Activated CD4-positive, alpha-beta memory T cell treated with anti-CD3 and anti-CD28 coated beads for 36 hours (primary cell): ENCODE results near the gene CELF2. TPM values are rescaled to one million over a fixed set of nuclear protein-coding genes. Genes with fewer than 3 reads are reported as not detected.

Experiments
- CTCF ChIA-PET: fragments of 350-600 bp; sonication (Branson Sonifier 250); formaldehyde crosslinking; loops from one replicate; lab custom pipeline; 2021; ENCODE audit warnings: antibody characterized with exemption, inconsistent platforms; lab: Charles Lee
- POLR2A ChIA-PET: fragments of 350-600 bp; sonication (Branson Sonifier 250); formaldehyde crosslinking; loops from one replicate; lab custom pipeline; 2021; ENCODE audit warnings: antibody characterized with exemption; lab: Charles Lee
- DNase-seq: peaks from one replicate; pipeline ENCODE4 v3.0.0-alpha.2; 2020
- H3K27ac Mint-ChIP-seq: one replicate; pipeline ENCODE4 v1.8.0; 2021; ENCODE audit warnings: mixed read lengths
- H3K27me3 Mint-ChIP-seq: one replicate; pipeline ENCODE4 v1.8.0; 2021; ENCODE audit warnings: mixed read lengths
- H3K36me3 Mint-ChIP-seq: one replicate; pipeline ENCODE4 v1.8.0; 2021; ENCODE audit warnings: mixed read lengths
- H3K4me1 Mint-ChIP-seq: one replicate; pipeline ENCODE4 v1.8.0; 2021; ENCODE audit warnings: low read depth, mixed read lengths
- H3K4me3 Mint-ChIP-seq: one replicate; pipeline ENCODE4 v1.8.0; 2021; ENCODE audit warnings: mild to moderate bottlenecking, mixed read lengths
- H3K9me3 Mint-ChIP-seq: one replicate; pipeline ENCODE4 v1.8.0; 2021; ENCODE audit warnings: mixed read lengths
- intact Hi-C: fragments of 100-400 bp; cut with micrococcal nuclease; formaldehyde crosslinking; loops from one replicate; pipeline ENCODE4 v1.15.1; 2023
- total RNA-seq, 2 experiments: library from RNA; stranded (reverse); gene quantifications; one replicate each; pipeline ENCODE4 v1.2.3, GENCODE V29; 2021

Gene CELF2
- total RNA-seq, 2 experiments from 2014 or later: 109 to 113 TPM

DNA sequence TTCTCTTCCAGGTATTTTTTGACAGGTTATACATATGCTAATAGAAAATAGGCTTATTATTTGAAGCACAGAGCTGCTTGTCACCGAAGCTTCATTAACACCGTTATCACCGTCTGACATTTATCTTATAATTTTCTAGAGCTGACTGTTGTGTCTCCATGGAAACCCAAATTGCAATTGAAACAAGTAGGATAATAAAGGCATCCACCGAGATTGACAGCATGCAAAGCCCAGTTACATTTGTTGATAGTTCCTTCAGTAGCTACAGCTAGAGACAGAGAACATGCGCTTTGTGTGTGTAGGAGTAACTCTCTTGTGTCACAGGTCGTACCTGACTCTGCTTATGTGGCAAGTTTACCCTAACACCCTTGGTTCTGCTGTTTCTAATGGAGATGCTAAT lies 135.6 kb downstream of the CELF2 start:
- ChIA-PET POLR2A (interaction anchor here (4.2 kb wide), 1 partner anchor 11 kb away, joined by 30 read pairs; no protein-coding TSS in a partner anchor), CTCF (interaction anchor here (0.9 to 8.5 kb wide), 3 partner anchors 11 to 41 kb away, joined by 5 to 96 read pairs (median 6); no protein-coding TSS in a partner anchor)
- H3K36me3 Mint-ChIP-seq: no peaks in the 10 kb centered on the region
- no peaks in the 10 kb centered on the region for H3K27me3 Mint-ChIP-seq
- no peak overlapping the region for H3K27ac Mint-ChIP-seq
- peaks cover 86% of the 10 kb centered on the region for H3K4me1 Mint-ChIP-seq
- DNase-seq: no peak
- H3K9me3 Mint-ChIP-seq: no peaks in the 10 kb centered on the region
- no peak overlapping the region for H3K4me3 Mint-ChIP-seq
- intact Hi-C loops: no loop called here

DNA sequence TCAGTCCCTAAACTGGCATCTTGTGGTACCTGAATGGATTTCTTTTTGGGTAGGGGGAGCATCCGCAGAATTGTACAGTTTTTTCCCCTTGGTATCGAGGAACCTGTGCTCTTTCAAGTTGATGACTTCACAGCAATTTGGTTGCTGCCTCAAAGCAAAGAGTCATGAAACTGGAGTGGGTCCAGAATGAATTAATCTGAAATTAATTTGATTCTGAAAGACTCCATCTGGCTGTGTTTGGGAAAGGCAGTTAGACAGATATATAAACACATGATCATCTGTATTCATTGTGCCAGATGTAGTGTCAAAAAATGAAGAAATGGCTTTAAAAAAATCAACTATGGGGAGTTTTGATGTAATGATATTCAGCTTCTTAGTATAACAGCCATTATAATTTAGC lies 136.1 kb downstream of the CELF2 start:
- H3K36me3 Mint-ChIP-seq: no peaks in the 10 kb centered on the region
- intact Hi-C loops: loop anchor here (1.0 kb wide), 1 partner anchor 10 kb away; no protein-coding TSS in a partner anchor
- DNase-seq: no peak
- no peak overlapping the region for H3K27ac Mint-ChIP-seq
- H3K4me3 Mint-ChIP-seq: no peak overlapping the region
- ChIA-PET POLR2A (interaction anchor here (4.2 kb wide), 1 partner anchor 11 kb away, joined by 30 read pairs; no protein-coding TSS in a partner anchor), CTCF (interaction anchor here (1.4 to 8.5 kb wide), 2 partner anchors 11 to 40 kb away, joined by 6 to 96 read pairs; no protein-coding TSS in a partner anchor)
- H3K9me3 Mint-ChIP-seq: no peaks in the 10 kb centered on the region
- H3K4me1 Mint-ChIP-seq: peaks cover 84% of the 10 kb centered on the region
- H3K27me3 Mint-ChIP-seq: no peaks in the 10 kb centered on the region

DNA sequence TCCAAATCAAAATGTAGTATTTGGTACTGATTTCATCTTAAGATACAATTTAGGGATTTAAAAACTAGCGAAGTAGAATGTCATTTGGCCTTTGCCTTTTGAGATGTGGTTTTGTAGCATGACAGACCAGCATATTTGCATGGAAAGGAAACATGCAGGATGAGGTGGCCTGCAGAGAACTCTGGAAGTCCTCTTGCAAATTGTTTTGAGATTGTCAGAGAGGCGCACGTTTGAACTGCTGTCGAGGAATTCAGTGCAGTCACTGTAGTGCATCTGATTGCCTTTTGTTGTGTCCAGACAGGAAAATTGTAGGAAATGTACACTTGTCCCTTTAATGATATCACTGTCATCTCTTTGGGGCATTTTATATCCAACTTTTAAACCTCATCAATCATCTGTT lies 136.7 kb downstream of the CELF2 start:
- H3K27me3 Mint-ChIP-seq: no peaks in the 10 kb centered on the region
- CTCF ChIA-PET: no interaction called here
- intact Hi-C loops: loop anchor here (1.0 kb wide), 1 partner anchor 9 kb away; no protein-coding TSS in a partner anchor
- no peaks in the 10 kb centered on the region for H3K36me3 Mint-ChIP-seq
- peak overlapping the region; percentile 23 for H3K4me3 Mint-ChIP-seq
- DNase-seq: no peak
- no peaks in the 10 kb centered on the region for H3K9me3 Mint-ChIP-seq
- POLR2A ChIA-PET: interaction anchor here (4.2 kb wide), 1 partner anchor 10 kb away, joined by 30 read pairs; no protein-coding TSS in a partner anchor
- peaks cover 81% of the 10 kb centered on the region for H3K4me1 Mint-ChIP-seq
- peak overlapping the region; percentile 34 for H3K27ac Mint-ChIP-seq

- intact Hi-C loops: loop anchor here (1.0 kb wide), 1 partner anchor 8 kb away; no protein-coding TSS in a partner anchor
- CTCF ChIA-PET: no interaction called here
- POLR2A ChIA-PET: interaction anchor here (4.2 kb wide), 1 partner anchor 10 kb away, joined by 30 read pairs; no protein-coding TSS in a partner anchor
Measured at GRCh38 chr10:11154849-11155498, 137.3 kb downstream of the CELF2 start.

DNA sequence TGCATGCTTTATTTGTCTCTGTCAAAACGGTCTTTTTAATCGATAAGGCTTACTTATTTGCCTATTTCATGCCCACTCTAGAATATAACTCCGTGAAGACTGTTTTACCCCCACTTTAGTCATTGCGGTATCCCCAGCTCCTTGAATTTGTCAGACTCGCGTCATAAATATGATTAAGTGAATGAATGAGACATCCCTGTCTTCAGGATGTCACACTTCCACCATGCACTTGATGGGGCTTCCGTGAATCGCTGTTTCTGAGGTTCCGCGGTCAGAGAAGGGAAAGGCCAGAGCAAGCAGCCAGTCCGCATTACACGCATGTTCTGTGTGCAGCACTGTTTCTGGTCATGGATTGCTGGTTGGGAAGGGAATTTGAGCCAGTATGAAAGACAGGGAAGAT lies 138.8 kb downstream of the CELF2 start:
- peak overlapping the region; percentile 14 for H3K27ac Mint-ChIP-seq
- no peaks in the 10 kb centered on the region for H3K36me3 Mint-ChIP-seq
- DNase-seq: peak; percentile 49
- H3K9me3 Mint-ChIP-seq: no peaks in the 10 kb centered on the region
- ChIA-PET POLR2A (interaction anchor here (1.0 kb wide), 1 partner anchor 11 kb away, joined by 3 read pairs; no protein-coding TSS in a partner anchor), CTCF (no interaction called here)
- intact Hi-C loops: no loop called here
- no peaks in the 10 kb centered on the region for H3K27me3 Mint-ChIP-seq
- peaks cover 78% of the 10 kb centered on the region for H3K4me1 Mint-ChIP-seq
- no peak overlapping the region for H3K4me3 Mint-ChIP-seq

More at GRCh38 chr10:11154849-11155498, 137.3 kb downstream of the CELF2 start:
- no peaks in the 10 kb centered on the region for H3K9me3 Mint-ChIP-seq
- no peaks in the 10 kb centered on the region for H3K27me3 Mint-ChIP-seq
- peaks cover 83% of the 10 kb centered on the region for H3K4me1 Mint-ChIP-seq
- peak overlapping the region; percentile 34 for H3K27ac Mint-ChIP-seq
- peak overlapping the region; percentile 23 for H3K4me3 Mint-ChIP-seq
- no peak for DNase-seq
- no peaks in the 10 kb centered on the region for H3K36me3 Mint-ChIP-seq

DNA sequence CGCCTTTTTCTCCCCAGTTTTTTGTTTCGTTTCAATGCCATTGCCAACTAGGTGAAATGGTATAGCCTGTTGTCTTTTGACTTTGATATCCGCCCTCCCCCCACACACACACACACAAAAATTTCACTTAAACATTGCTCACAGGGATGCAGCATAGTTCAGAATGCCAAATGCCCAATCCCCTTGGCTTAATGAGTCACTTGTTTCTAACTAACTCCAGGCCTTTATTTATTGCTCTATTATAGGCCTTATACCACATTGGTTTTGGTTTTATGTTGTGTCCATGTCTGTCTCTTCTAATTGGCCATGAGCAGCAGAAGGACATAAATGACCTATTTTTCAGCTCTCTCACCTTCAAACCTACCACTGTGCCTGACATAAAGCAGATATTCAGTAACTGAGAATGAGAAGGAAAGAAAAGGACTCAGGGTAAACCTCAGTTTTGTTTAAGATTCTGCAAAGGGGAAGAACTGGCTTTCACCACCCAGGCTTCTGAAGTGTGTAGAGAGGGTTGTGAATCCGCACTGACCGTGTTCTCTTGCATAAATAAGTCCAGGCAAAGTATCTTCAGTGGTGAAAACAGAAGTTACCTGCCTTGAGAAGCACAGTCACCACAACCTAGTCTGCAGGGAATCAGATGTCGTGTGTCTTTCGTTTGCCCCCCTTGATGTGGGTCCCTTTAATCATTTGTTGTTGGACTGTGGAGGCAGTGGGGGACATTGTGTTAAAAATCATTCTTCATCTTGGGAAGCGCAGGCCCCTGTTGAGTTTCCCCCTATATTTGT lies 139.8 kb downstream of the CELF2 start:
- no peak overlapping the region for H3K4me3 Mint-ChIP-seq
- intact Hi-C loops: no loop called here
- ChIA-PET POLR2A (interaction anchor here (0.9 kb wide), 1 partner anchor 12 kb away, joined by 3 read pairs; no protein-coding TSS in a partner anchor), CTCF (interaction anchor here (1.0 kb wide), 1 partner anchor 113 kb away, joined by 4 read pairs; no protein-coding TSS in a partner anchor)
- H3K27me3 Mint-ChIP-seq: no peaks in the 10 kb centered on the region
- H3K27ac Mint-ChIP-seq: no peak overlapping the region
- H3K36me3 Mint-ChIP-seq: no peaks in the 10 kb centered on the region
- H3K9me3 Mint-ChIP-seq: no peaks in the 10 kb centered on the region
- peaks cover 79% of the 10 kb centered on the region for H3K4me1 Mint-ChIP-seq
- no peak for DNase-seq

- intact Hi-C loops: no loop called here
- Mint-ChIP-seq H3K4me1 (peaks cover 80% of the 10 kb centered on the region), H3K36me3 (no peaks in the 10 kb centered on the region), H3K9me3 (no peaks in the 10 kb centered on the region), H3K4me3 (no peak overlapping the region), H3K27me3 (no peaks in the 10 kb centered on the region), H3K27ac (no peak overlapping the region)
- ChIA-PET CTCF (interaction anchor here (1.0 kb wide), 1 partner anchor 112 kb away, joined by 4 read pairs; no protein-coding TSS in a partner anchor), POLR2A (interaction anchor here (0.9 kb wide), 1 partner anchor 12 kb away, joined by 3 read pairs; no protein-coding TSS in a partner anchor)
- no peak for DNase-seq
Measured at GRCh38 chr10:11158080-11158479, 140.4 kb downstream of the CELF2 start.

DNA sequence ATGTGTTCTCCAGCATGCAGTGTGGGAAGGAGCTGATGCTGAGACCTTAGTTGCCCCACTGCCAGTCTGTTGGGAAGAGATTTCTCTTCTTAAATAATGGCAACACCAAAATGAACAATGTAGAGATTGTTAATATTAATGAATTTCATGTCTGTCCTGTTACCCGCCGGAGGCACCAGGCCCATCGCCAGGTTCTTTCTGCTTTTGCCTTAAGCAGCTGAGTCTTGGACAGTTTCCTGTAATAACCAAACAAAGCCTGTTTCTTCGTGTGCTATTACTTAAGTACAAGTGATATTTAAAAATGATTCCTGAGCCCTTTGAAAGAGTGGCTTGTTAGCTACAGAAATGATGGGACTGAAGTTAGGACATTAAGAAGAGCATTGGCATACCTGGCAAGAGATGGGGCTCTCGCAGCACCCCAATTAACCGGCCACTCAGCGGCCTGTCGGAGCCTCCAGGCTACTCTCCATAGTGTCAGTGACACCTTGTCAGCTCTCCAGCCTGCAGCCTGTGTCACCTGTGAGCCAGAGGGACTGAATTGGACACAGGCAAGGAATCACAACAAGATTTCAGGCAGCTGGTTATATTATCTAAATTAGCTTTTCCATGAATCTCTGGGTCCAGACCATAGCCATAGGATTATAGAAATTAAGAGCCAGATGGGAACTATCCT lies 142.0 kb downstream of the CELF2 start:
- intact Hi-C loops: no loop called here
- POLR2A ChIA-PET: interaction anchor here (0.9 kb wide), 1 partner anchor 10 kb away, joined by 3 read pairs; no protein-coding TSS in a partner anchor
- no peak overlapping the region for H3K4me3 Mint-ChIP-seq

DNA sequence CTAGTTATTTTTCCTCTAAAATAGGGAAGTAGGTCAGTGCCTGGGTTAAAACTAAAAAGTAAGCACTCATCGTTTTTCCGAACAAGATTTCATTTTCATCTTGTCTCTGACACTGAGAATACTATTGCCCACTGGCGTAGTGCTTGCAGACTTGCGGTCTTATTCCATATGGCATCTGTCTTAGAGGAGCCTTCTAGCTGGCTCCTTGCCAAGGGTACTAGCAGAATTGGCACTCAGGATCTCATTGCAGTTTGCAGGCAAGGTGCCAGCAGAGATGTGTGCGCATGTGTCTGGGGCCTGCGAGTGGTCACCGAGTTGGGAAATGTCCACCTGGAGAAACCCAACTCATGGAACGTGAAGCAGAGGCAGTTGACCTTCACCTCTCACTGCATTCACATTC lies 143.4 kb downstream of the CELF2 start:
- Mint-ChIP-seq H3K27me3 (no peaks in the 10 kb centered on the region), H3K4me3 (no peak overlapping the region), H3K36me3 (peaks cover 3% of the 10 kb centered on the region), H3K27ac (peak overlapping the region; percentile 100), H3K9me3 (no peaks in the 10 kb centered on the region), H3K4me1 (peaks cover 56% of the 10 kb centered on the region)
- intact Hi-C loops: no loop called here
- CTCF ChIA-PET: no interaction called here
- DNase-seq: no peak
- POLR2A ChIA-PET: no interaction called here

More for the DNA sequence above, 142.0 kb downstream of the CELF2 start:
- no peak for DNase-seq
- Mint-ChIP-seq H3K36me3 (no peaks in the 10 kb centered on the region), H3K27ac (no peak overlapping the region), H3K27me3 (no peaks in the 10 kb centered on the region), H3K9me3 (no peaks in the 10 kb centered on the region), H3K4me1 (peaks cover 66% of the 10 kb centered on the region)
- CTCF ChIA-PET: interaction anchor here (1.3 to 2.1 kb wide), 2 partner anchors 10 kb away, joined by 3 to 9 read pairs; no protein-coding TSS in a partner anchor

GRCh38 chr10:11161910-11162309 lies 144.2 kb downstream of the CELF2 start:
- no peak for DNase-seq
- Mint-ChIP-seq H3K4me3 (no peak overlapping the region), H3K36me3 (peaks cover 11% of the 10 kb centered on the region), H3K9me3 (no peaks in the 10 kb centered on the region), H3K27me3 (no peaks in the 10 kb centered on the region), H3K4me1 (peaks cover 50% of the 10 kb centered on the region), H3K27ac (peak overlapping the region; percentile 100)
- intact Hi-C loops: no loop called here
- POLR2A ChIA-PET: no interaction called here
- CTCF ChIA-PET: no interaction called here
